HG03280 (cell line): Measurements from ENCODE around the gene HDAC4.

Experiments
- ATAC-seq: cut with Tn5 transposase; IDR thresholded peaks from one replicate; pipeline ENCODE4 v1.9.1; 2021; ENCODE audit warnings: mild to moderate bottlenecking, moderate library complexity; ENCODE audit not compliant: unreplicated experiment

HDAC4 gene

GRCh38 chr2:239311132-239312040, 89.4 kb downstream of the HDAC4 start:
- ATAC-seq = no peak

- no peak for ATAC-seq
Measured at GRCh38 chr2:239310401-239311061, 90.3 kb downstream of the HDAC4 start.

GRCh38 chr2:239309398-239310245, 91.2 kb downstream of the HDAC4 start:
- no peak for ATAC-seq

DNA sequence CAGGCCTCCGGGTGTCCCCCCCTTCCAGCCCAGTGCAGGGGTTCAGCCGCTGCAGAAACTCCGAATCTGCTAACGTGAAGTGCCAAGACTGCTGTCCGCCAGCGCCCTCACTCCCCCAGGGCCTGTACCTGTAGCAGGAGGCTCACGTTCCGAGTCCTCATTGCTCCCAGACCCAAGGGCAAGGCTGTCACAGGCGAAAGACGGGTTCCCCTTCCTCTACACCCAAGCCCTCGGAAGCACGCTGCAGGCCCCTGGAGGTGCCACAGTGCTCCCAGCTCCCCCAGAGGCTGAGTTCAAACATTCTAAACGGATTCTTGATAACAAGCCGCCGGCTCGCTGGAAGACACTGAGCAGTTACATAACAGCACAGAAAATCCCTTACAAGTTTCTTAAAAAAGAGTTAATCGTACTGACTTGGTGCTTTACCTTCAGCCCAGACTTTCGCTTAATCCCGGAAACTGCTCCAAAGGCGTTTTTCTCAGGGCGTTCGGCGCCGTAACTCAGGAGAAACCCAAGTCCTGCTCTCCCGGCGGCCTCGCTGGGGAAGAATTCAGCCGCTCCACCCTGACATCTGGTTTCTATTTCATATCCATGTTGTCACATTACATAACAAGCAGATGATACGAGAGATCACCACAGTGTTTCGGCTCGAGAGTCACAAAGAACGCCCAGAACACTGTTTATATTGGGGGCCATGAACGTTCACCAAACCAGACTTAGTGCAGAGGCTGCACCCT, 92.0 kb downstream of the HDAC4 start:
- no peak for ATAC-seq

GRCh38 chr2:239307921-239308613, 92.8 kb downstream of the HDAC4 start:
- no peak for ATAC-seq

GRCh38 chr2:239307221-239307569, 93.6 kb downstream of the HDAC4 start:
- ATAC-seq = no peak

DNA sequence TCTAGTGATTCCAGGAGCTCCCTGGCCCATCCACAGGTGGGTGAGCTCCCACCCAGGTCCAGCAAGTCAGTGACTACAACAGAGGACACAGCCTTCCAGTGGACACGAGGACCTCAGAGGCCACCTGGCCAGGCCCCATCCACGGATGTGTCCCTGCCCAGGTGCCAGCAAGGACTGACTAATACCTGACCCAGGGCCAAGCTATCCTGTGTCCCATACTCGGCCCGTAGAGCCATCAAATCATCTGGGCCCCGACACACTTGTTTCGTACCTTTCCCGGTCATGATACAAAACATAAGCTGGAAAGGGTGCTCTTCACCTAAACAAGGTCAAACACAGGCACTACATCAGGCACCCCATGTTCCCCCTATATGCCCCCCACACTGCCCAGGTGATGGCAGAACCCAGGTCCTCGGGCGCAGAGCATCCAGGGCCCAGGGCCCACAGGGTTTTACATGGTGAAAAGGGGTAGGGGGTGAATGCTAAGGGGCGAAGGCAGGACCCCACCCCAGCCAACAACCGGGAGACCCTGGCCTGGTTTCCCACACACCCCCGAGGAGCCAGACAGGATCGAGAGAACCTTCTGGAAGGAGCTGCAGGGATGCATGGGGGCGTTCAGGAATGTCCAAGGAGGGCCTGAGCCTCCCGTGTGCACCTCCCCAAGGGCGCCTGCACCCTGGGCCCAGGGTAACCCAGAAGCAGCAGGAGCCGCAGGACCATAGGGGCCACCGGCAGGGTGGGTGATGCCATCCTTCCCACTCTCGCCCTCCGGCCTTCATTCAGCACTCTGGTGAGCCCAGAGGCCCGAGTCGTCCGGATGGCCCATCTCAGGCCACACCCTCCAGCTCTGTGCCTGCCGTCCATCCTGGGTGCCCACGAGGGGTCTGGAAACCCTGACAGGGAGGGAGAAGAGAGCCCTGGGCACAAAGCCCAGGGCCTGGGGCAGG, 94.3 kb downstream of the HDAC4 start:
- ATAC-seq = no peak

DNA sequence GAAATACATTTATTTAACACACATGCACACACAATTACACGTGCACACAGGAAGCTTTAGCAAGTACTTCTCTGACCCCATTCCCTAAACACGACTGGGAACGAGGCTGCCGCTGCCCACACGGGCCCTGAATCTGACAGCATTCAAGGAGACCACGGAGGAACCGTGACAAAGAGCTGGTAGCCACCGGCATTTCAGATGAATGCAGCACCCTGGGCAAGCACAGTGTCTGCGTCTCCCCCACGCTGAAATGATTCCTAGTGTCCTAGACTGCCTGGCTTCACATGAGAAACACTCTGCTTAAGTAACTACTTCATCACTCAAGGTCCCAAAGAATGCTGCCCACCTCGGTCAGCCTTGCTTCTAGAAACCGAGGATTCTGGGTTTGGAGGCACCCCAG, 95.0 kb downstream of the HDAC4 start:
- ATAC-seq = no peak

GRCh38 chr2:239305222-239305575, 95.6 kb downstream of the HDAC4 start:
- ATAC-seq = no peak

- no peak for ATAC-seq
Measured at GRCh38 chr2:239304533-239305221, 96.1 kb downstream of the HDAC4 start.

DNA sequence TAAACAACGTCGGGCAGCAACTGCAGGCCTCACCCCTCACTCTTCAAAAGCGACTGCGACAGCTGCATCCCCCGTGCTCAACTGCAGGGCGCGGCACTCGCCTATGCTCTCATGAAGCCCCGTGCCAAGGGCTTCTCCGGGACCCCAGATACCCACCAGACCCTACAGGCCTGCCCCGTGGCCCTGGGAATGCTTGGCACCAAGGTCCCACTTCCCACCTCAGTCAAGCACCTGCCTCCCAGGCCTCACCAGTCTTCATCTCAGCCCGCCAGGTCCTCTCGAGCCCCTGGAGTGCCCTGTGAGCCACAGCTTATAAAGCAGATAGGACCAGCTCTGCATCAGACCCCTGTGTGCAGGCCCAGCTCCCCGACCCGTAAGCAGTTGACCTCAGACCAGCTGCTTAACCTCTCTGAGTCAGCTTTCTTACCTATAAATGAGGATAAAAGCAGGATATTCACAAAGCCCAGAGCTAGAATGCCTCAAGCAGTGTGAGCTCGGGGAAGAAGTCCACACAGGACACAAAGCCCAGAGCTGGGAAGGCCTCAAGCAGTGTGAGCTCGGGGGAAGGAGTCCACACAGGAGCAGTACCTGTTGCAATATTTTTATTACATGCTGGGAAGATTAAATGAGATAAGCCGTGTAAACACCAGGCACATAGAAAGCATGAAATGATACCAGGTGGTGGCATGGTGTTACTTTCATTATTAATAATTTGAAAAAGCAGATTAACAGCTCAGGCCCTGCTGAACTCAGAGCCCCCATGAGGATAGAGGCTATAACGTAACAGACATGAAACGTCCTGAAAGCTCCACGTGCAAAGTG, 96.9 kb downstream of the HDAC4 start:
- ATAC-seq = no peak

- no peak for ATAC-seq
Measured at GRCh38 chr2:239302808-239303557, 97.8 kb downstream of the HDAC4 start.

DNA sequence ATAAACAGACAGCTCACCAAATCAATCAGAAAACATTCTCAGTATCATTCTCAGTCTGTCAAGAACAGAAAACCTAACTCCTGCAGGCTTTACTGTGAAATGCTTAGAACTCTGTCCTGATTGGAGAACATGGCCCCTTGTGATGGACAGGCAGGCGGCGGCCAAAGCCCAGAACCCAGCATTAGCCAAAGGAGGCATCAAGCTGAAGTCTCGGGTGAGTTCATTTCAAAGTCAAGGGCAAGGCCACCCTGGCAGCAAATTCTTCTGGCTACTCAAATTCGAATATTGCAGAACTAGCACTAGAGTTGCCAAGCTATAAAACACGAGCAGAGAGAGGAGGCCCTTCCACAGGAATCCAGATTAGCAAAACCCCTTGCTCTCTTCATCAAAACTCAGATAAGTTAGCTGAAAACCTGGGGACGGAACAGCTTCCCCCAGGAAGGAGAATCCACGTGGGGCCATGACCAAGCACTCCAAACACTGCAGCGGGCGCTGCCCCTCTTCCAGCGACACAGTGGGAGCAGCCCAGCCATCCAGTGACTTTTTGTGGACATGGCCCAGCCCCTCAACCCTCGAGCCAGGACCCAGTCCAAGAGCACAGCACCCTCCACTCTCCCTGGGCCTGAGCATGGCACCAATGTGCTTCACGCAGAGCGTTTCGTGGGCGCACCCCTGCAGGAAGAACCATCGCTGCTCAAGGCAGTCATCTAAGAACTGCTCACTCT, 98.6 kb downstream of the HDAC4 start:
- no peak for ATAC-seq

DNA sequence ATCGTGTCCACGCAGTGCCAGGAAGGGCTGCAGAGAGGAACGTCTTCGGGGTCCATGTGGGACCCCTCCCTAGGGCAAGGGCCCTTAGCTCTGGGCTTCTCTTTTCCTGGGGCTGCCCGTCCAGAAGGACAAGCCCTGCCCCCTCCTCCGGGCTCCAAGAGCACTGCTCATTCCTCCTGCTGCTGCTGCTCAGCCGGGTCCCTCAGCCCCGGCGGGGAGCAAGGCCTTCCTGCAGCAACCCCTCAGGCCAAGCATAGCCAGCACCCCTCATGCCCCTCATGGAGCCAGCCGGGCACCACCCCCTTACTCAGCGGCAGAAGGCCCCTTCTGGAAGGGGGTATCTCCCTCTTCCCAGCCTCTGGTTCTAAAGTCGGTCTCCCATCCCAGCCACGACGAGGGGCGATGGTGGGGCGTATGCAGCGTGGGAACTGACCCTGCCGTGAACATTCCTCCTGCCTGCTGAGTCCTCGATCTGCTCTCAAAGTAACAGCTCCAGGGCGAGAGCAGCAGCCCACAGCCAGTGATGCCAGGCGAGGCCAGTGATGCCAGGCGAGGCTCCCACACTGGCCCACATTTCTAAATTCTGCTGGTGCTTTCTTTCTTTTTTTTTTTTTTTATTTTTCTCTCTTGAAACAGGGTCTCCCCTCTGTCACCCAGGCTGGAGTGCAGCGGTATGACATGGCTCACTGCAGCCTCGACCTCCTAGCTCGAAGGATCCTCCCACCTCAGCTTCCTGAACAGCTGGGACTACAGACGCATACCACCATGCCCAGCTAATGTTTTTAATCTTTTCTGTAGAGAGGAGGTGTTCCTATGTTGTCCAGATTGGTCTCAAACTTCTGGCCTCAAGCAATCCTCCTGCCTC, 99.7 kb downstream of the HDAC4 start:
- ATAC-seq = no peak

GRCh38 chr2:239300242-239300641, 100.6 kb downstream of the HDAC4 start:
- no peak for ATAC-seq
